ENCODE data around the gene GRM3. TPM values are rescaled to one million over a fixed set of nuclear protein-coding genes. Genes with fewer than 3 reads are reported as not detected.

GRM3 gene
- total and polyA plus RNA-seq, 2 of the 13 experiments (the other 11 are each of a cell fraction or from before 2014, with no cell fraction given), result not detected

DNA sequence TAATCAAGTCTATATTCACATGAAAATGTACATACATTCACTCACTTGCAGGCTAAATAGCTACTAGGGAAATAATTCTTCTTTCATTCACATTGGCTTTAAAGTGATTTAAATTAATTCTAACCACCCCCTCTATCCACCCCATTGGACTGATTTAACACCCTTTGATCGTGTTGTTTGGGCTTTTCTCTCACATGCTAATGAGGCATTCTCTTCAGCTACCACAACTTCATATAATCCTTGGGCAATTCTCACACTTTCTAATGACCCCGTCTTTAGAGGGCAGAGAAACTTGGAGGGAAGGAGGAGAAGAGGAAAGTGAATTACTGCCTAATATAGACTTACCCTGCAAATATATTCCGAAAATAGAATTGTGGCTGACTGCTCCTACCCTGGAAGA is 24.6 kb downstream of the GRM3 start (continued):
- TF ChIP-seq, protein P1, sequence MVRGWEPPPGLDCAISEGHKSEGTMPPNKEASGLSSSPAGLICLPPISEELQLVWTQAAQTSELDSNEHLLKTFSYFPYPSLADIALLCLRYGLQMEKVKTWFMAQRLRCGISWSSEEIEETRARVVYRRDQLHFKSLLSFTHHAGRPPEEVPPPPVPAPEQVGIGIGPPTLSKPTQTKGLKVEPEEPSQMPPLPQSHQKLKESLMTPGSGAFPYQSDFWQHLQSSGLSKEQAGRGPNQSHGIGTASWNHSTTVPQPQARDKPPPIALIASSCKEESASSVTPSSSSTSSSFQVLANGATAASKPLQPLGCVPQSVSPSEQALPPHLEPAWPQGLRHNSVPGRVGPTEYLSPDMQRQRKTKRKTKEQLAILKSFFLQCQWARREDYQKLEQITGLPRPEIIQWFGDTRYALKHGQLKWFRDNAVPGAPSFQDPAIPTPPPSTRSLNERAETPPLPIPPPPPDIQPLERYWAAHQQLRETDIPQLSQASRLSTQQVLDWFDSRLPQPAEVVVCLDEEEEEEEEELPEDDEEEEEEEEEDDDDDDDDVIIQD (CRISPR knock-in tag; IDR thresholded peaks at IDR 0.05; ENCODE audit: low read depth), result no peak
- TF ChIP-seq KLF15 (CRISPR knock-in tag; IDR thresholded peaks at IDR 0.05; ENCODE audit: borderline replicate concordance) (no peak), NKX3-1 (CRISPR knock-in tag; IDR thresholded peaks at IDR 0.05) (no peak), TOPORS (CRISPR knock-in tag; IDR thresholded peaks at IDR 0.05) (no peak), NFE2L2 (IDR thresholded peaks at IDR 0.05; ENCODE audit: low read length) (no peak), EZH2 (conservative IDR thresholded peaks at IDR 0.05; ENCODE audit: low read depth, low read length) (no peak), ZFP36 (IDR thresholded peaks at IDR 0.05; ENCODE audit: borderline replicate concordance, low read depth, low read length, partially characterized antibody) (no peak), SAFB2 (CRISPR knock-in tag; IDR thresholded peaks at IDR 0.05; ENCODE audit: borderline replicate concordance, low read depth) (no peak), SYNCRIP (IDR thresholded peaks at IDR 0.05; ENCODE audit: insufficient read depth, low read depth, low read length) (no peak), ELK4 (CRISPR knock-in tag; IDR thresholded peaks at IDR 0.05; ENCODE audit: borderline replicate concordance) (no peak), DMAP1 (CRISPR knock-in tag; IDR thresholded peaks at IDR 0.05) (no peak), PRPF4 (IDR thresholded peaks at IDR 0.05; ENCODE audit: low read depth, low read length, poor library complexity, severe bottlenecking) (no peak)
- TF ChIP-seq, protein P2, sequence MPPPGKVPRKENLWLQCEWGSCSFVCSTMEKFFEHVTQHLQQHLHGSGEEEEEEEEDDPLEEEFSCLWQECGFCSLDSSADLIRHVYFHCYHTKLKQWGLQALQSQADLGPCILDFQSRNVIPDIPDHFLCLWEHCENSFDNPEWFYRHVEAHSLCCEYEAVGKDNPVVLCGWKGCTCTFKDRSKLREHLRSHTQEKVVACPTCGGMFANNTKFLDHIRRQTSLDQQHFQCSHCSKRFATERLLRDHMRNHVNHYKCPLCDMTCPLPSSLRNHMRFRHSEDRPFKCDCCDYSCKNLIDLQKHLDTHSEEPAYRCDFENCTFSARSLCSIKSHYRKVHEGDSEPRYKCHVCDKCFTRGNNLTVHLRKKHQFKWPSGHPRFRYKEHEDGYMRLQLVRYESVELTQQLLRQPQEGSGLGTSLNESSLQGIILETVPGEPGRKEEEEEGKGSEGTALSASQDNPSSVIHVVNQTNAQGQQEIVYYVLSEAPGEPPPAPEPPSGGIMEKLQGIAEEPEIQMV (CRISPR knock-in tag; IDR thresholded peaks at IDR 0.05; ENCODE audit: low read depth), result no peak

All from HepG2 (cell line).